ENCODE data around the gene GSTT2B.
A peak's percentile ranks its signal among the peaks of the same experiment; 100 is the strongest.
"Not testable (repeated sequence)": the region's sequence is repeated elsewhere in the genome, so short reads cannot be mapped to it uniquely, and the experiment has no call there.

GSTT2B gene

GRCh38 chr22:23961084-23961771, at the start of gene GSTT2B:
TSS of gene GSTT2B (minus strand) at chr22:23961195. CDS start at chr22:23961131, 64 bp downstream.
- DNase-seq, result not testable (repeated sequence)

GRCh38 chr22:24010018-24010391, 49.0 kb upstream of the GSTT2B start:
- no peak for DNase-seq

- no peak for DNase-seq
Observed at GRCh38 chr22:24009227-24010017, 48.4 kb upstream of the GSTT2B start.

GRCh38 chr22:24008381-24009226, 47.6 kb upstream of the GSTT2B start:
- no peak for DNase-seq

GRCh38 chr22:24008022-24008283, 47.0 kb upstream of the GSTT2B start:
- DNase-seq, result no peak

GRCh38 chr22:24007253-24008021, 46.4 kb upstream of the GSTT2B start:
- DNase-seq, result no peak

GRCh38 chr22:24006914-24007214, 45.9 kb upstream of the GSTT2B start:
- no peak for DNase-seq

GRCh38 chr22:24006207-24006913, 45.4 kb upstream of the GSTT2B start:
- no peak for DNase-seq

- no peak for DNase-seq
Observed at GRCh38 chr22:24005201-24005600, 44.2 kb upstream of the GSTT2B start, which contains the start of gene GSTT4. TSS of gene GSTT4 (minus strand) at chr22:24005453. CDS start at chr22:24005356, 97 bp downstream.

GRCh38 chr22:24003887-24004286, 42.9 kb upstream of the GSTT2B start:
- no peak for DNase-seq

- no peak for DNase-seq
Observed at GRCh38 chr22:24002851-24003250, 41.9 kb upstream of the GSTT2B start.

GRCh38 chr22:24002272-24002671, 41.3 kb upstream of the GSTT2B start:
- DNase-seq, result no peak

- no peak for DNase-seq
Observed at GRCh38 chr22:24001314-24001713, 40.3 kb upstream of the GSTT2B start.

- DNase-seq, result not testable (repeated sequence)
Observed at GRCh38 chr22:23999779-24000178, 38.8 kb upstream of the GSTT2B start.

GRCh38 chr22:23997092-23997491, 36.1 kb upstream of the GSTT2B start:
- DNase-seq, result no peak

GRCh38 chr22:23993581-23994177, 32.7 kb upstream of the GSTT2B start:
- DNase-seq, result not testable (repeated sequence)

GRCh38 chr22:23993080-23993479, 32.1 kb upstream of the GSTT2B start:
- not testable (repeated sequence) for DNase-seq

GRCh38 chr22:23989583-23990244, 28.7 kb upstream of the GSTT2B start:
- not testable (repeated sequence) for DNase-seq

GRCh38 chr22:23986538-23987178, 25.7 kb upstream of the GSTT2B start:
- not testable (repeated sequence) for DNase-seq

GRCh38 chr22:23986089-23986488, 25.1 kb upstream of the GSTT2B start:
- not testable (repeated sequence) for DNase-seq

GRCh38 chr22:23984430-23984829, 23.4 kb upstream of the GSTT2B start:
- peak; percentile 68 for DNase-seq
